ENCODE results near the gene MRPL1. TPM values are rescaled to one million over a fixed set of nuclear protein-coding genes. Genes with fewer than 3 reads are reported as not detected.
"Not testable (repeated sequence)": the region's sequence is repeated elsewhere in the genome, so short reads cannot be mapped to it uniquely, and the experiment has no call there.

Gene MRPL1
- total and polyA plus RNA-seq, 2 donors (not counting 1 experiment from before 2014, with no cell fraction given): 25.4 to 35.6 TPM

DNA sequence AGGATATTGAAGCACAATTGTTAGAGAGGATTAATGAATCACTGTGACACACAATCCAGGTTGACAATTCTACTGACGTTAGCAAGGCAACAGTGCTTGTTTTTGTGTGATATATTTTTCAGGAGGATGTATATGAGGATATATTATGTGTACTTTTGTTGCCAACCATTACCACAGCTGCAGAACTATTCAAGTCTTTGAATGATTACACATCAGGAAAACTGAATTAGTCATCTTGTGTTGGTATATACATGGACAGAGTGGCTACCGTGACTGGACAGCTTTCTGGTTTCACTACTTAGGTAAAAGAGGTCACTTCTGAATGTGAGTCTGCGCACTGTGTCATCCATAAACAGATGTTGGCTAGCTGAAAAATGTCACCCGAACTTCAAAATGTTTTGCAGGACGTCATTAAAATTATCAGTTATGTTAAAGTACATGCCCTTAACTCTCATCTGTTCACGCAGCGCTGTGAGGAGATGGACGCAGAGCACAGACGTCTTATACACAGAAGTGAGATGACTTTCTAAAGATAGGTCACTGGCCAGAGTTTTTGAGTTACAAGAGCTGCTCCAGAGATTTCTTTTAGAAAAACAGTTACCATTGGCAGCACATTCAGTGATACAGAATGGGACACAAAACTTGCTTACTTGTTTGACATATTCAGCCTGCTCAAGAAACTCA is 69.0 kb downstream of the MRPL1 start:
- H3K79me2 ChIP-seq (ENCODE audit: control insufficient read depth, insufficient read depth, low read length): no peaks in the 10 kb centered on the region
- H4K20me1 ChIP-seq (ENCODE audit: control insufficient read depth, extremely low read depth, insufficient read depth, low read length): no peaks in the 10 kb centered on the region
- no peak overlapping the region for H2AFZ ChIP-seq (ENCODE audit: low read length)
- DNase-seq (ENCODE audit: low read depth in 2 of 2): peak; percentile 66 to 91
- H3K36me3 ChIP-seq (ENCODE audit: control insufficient read depth, insufficient read depth, low read length): no peaks in the 10 kb centered on the region
- peaks cover 8% of the 10 kb centered on the region for H3K4me1 ChIP-seq (ENCODE audit: control insufficient read depth, extremely low read depth, insufficient read depth, low read length)
- H3K27ac ChIP-seq (ENCODE audit: insufficient read depth, low read length): peak overlapping the region; percentile 54
- H3K27me3 ChIP-seq (ENCODE audit: control insufficient read depth, insufficient read depth, low read length): no peaks in the 10 kb centered on the region
- H3K9ac ChIP-seq (ENCODE audit: insufficient read depth, low read length): no peak overlapping the region
- H3K9me3 ChIP-seq (ENCODE audit: control insufficient read depth, insufficient read depth, low read depth, low read length): no peaks in the 10 kb centered on the region
- TF ChIP-seq, protein P1, sequence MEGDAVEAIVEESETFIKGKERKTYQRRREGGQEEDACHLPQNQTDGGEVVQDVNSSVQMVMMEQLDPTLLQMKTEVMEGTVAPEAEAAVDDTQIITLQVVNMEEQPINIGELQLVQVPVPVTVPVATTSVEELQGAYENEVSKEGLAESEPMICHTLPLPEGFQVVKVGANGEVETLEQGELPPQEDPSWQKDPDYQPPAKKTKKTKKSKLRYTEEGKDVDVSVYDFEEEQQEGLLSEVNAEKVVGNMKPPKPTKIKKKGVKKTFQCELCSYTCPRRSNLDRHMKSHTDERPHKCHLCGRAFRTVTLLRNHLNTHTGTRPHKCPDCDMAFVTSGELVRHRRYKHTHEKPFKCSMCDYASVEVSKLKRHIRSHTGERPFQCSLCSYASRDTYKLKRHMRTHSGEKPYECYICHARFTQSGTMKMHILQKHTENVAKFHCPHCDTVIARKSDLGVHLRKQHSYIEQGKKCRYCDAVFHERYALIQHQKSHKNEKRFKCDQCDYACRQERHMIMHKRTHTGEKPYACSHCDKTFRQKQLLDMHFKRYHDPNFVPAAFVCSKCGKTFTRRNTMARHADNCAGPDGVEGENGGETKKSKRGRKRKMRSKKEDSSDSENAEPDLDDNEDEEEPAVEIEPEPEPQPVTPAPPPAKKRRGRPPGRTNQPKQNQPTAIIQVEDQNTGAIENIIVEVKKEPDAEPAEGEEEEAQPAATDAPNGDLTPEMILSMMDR (conservative IDR thresholded peaks at IDR 0.05 in 1 of 2, IDR thresholded peaks at IDR 0.05 in 1 of 2; ENCODE audit: low read depth in 1 of 2, low read length in 2 of 2): no peak
- TF ChIP-seq EZH2 (IDR thresholded peaks at IDR 0.05; ENCODE audit: low read length, missing control alignments): no peak
- H3K4me2 ChIP-seq (ENCODE audit: extremely low read depth, insufficient read depth, low read length): peak overlapping the region; percentile 40
- H3K4me3 ChIP-seq (replicated peaks in 1 of 4; ENCODE audit: control extremely low read depth in 1 of 4, insufficient read depth in 1 of 4, low read depth in 3 of 4, low read length in 4 of 4): no peak overlapping the region

DNA sequence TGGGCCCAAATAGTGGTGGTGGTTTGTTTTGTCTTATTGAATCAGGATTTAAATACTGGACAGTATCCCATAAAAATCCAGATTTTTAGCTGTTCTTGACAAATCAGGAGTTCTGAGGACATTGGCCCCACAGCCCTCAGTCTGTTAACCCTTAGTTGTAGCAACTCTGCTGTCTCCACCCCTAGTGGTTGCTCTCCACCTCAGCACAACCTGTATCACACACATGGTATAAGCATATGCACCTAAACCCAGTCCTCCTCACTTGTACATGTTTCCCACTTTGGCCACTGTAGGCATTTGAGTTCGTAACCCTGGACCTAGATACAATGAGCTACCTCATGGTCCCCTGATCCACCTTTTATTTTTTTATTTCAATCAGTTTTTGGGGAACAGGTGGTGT is 75.9 kb downstream of the MRPL1 start:
- H3K4me1 ChIP-seq (ENCODE audit: control insufficient read depth, extremely low read depth, insufficient read depth, low read length): no peaks in the 10 kb centered on the region
- no peak overlapping the region for H3K4me2 ChIP-seq (ENCODE audit: extremely low read depth, insufficient read depth, low read length)
- H3K27me3 ChIP-seq (ENCODE audit: control insufficient read depth, insufficient read depth, low read length): no peaks in the 10 kb centered on the region
- no peaks in the 10 kb centered on the region for H4K20me1 ChIP-seq (ENCODE audit: control insufficient read depth, extremely low read depth, insufficient read depth, low read length)
- TF ChIP-seq, protein P1 (conservative IDR thresholded peaks at IDR 0.05 in 1 of 2, IDR thresholded peaks at IDR 0.05 in 1 of 2; ENCODE audit: low read depth in 1 of 2, low read length in 2 of 2): no peak
- no peak for TF ChIP-seq EZH2 (IDR thresholded peaks at IDR 0.05; ENCODE audit: low read length, missing control alignments)
- H2AFZ ChIP-seq (ENCODE audit: low read length): no peak overlapping the region
- H3K4me3 ChIP-seq (replicated peaks in 1 of 4; ENCODE audit: control extremely low read depth in 1 of 4, insufficient read depth in 1 of 4, low read depth in 3 of 4, low read length in 4 of 4): no peak overlapping the region
- H3K79me2 ChIP-seq (ENCODE audit: control insufficient read depth, insufficient read depth, low read length): no peaks in the 10 kb centered on the region
- no peaks in the 10 kb centered on the region for H3K36me3 ChIP-seq (ENCODE audit: control insufficient read depth, insufficient read depth, low read length)
- H3K27ac ChIP-seq (ENCODE audit: insufficient read depth, low read length): no peak overlapping the region
- no peak overlapping the region for H3K9ac ChIP-seq (ENCODE audit: insufficient read depth, low read length)
- no peaks in the 10 kb centered on the region for H3K9me3 ChIP-seq (ENCODE audit: control insufficient read depth, insufficient read depth, low read depth, low read length)
- DNase-seq (ENCODE audit: low read depth in 2 of 2): no peak

DNA sequence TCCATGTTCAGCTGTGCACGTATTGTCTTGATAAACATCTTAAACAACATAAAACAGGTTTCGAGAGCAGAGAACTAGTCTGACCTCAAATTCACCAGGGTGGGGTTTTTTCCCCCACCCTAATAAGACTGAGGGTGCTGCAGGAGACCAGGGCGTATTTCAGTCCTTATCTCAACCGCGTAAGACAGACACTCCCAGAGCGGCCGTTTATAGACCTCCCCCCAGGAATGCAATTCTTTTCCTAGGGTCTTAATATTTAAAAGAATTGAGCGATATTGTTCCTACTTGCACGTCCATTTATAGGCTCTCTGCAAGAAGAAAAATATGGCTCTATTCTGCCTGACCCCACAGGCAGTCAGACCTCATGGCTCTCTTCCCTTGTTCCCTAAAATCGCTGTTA is 83.3 kb downstream of the MRPL1 start:
- not testable (repeated sequence) for H3K9me3 ChIP-seq (ENCODE audit: control insufficient read depth, insufficient read depth, low read depth, low read length); H3K27me3 ChIP-seq (ENCODE audit: control insufficient read depth, insufficient read depth, low read length); H3K9ac ChIP-seq (ENCODE audit: insufficient read depth, low read length); H3K4me2 ChIP-seq (ENCODE audit: extremely low read depth, insufficient read depth, low read length); H3K79me2 ChIP-seq (ENCODE audit: control insufficient read depth, insufficient read depth, low read length); H3K4me3 ChIP-seq (replicated peaks in 1 of 4; ENCODE audit: control extremely low read depth in 1 of 4, insufficient read depth in 1 of 4, low read depth in 3 of 4, low read length in 4 of 4); DNase-seq (ENCODE audit: low read depth in 2 of 2); H3K27ac ChIP-seq (ENCODE audit: insufficient read depth, low read length); H3K36me3 ChIP-seq (ENCODE audit: control insufficient read depth, insufficient read depth, low read length); H4K20me1 ChIP-seq (ENCODE audit: control insufficient read depth, extremely low read depth, insufficient read depth, low read length); H2AFZ ChIP-seq (ENCODE audit: low read length); H3K4me1 ChIP-seq (ENCODE audit: control insufficient read depth, extremely low read depth, insufficient read depth, low read length)

All from fibroblast of lung (primary cell).